ENCODE results near the gene SLC8A3.

The SLC8A3 gene

GRCh38 chr14:70004791-70005190 lies 184.0 kb downstream of the SLC8A3 start:
- in situ Hi-C loops (cut with HindIII; ENCODE audit: low sequenced_read_pairs), result no loop called here

- in situ Hi-C loops (cut with HindIII; ENCODE audit: low sequenced_read_pairs), result no loop called here
Observed at GRCh38 chr14:70002589-70003346, 186.0 kb downstream of the SLC8A3 start.

- in situ Hi-C loops (cut with HindIII; ENCODE audit: low sequenced_read_pairs), result no loop called here
Observed at GRCh38 chr14:70000601-70001000, 188.2 kb downstream of the SLC8A3 start.

GRCh38 chr14:69999261-69999674 lies 189.5 kb downstream of the SLC8A3 start:
- in situ Hi-C loops (cut with HindIII; ENCODE audit: low sequenced_read_pairs), result no loop called here

- in situ Hi-C loops (cut with HindIII; ENCODE audit: low sequenced_read_pairs), result no loop called here
Observed at GRCh38 chr14:69997849-69998248, 190.9 kb downstream of the SLC8A3 start.

- in situ Hi-C loops (cut with HindIII; ENCODE audit: low sequenced_read_pairs), result no loop called here
Observed at GRCh38 chr14:69996216-69996615, 192.5 kb downstream of the SLC8A3 start.

Measured in DLD1 (cell line).